BLaER1 treated with 17β-estradiol and CSF1 and Interleukin-3, amounts not matched to agents 10 nM and 100 nM (cell line): ENCODE data around the gene SERGEF.

Experiments used
- H3K27ac ChIP-seq, 11 experiments: shearing (Covaris generic); formaldehyde crosslinking; 2 replicates each; pipeline ENCODE4 v1.8.1; 2022
- H3K27me3 ChIP-seq, 11 experiments: shearing (Covaris generic); formaldehyde crosslinking; 2 replicates each; pipeline ENCODE4 v1.8.1; 2022
- H3K36me3 ChIP-seq, 11 experiments: shearing (Covaris generic); formaldehyde crosslinking; 2 replicates each; pipeline ENCODE4 v1.8.1; 2022
- H3K4me1 ChIP-seq, 10 experiments: shearing (Covaris generic); formaldehyde crosslinking; 2 replicates each; pipeline ENCODE4 v1.8.1; 2022
- H3K4me2 ChIP-seq, 11 experiments: shearing (Covaris generic); formaldehyde crosslinking; 2 replicates each; pipeline ENCODE4 v1.8.1; 2022
- H3K4me3 ChIP-seq, 10 experiments: shearing (Covaris generic); formaldehyde crosslinking; 2 replicates each; pipeline ENCODE4 v1.8.1; 2022
- H3K9ac ChIP-seq, 11 experiments: shearing (Covaris generic); formaldehyde crosslinking; 2 replicates each; pipeline ENCODE4 v1.8.1; 2022
- H3K9me3 ChIP-seq, 11 experiments: shearing (Covaris generic); formaldehyde crosslinking; replicated peaks in 1 of 11; 2 replicates each; pipeline ENCODE4 v1.8.1; 2022
- H4K20me1 ChIP-seq, 11 experiments: shearing (Covaris generic); formaldehyde crosslinking; 2 replicates each; pipeline ENCODE4 v1.8.1; 2022
- Cebpa-rat ChIP-seq, 11 experiments: shearing (Covaris generic); IDR thresholded peaks; 2 replicates each; pipeline ENCODE4 v1.8.1; 2022

SERGEF gene

GRCh38 chr11:17816232-17816931 lies 196.5 kb downstream of the SERGEF start:
- 0 out of 20 replicates have a peak, but pooled peaks cover 0 to 4% (median 0%) of the 10 kb centered on the region in 10 experiments for H3K4me1 ChIP-seq
- peaks cover 0 to 9% (median 0%) of the 10 kb centered on the region in 11 experiments; a peak in 2 of 22 replicates for H4K20me1 ChIP-seq
- H3K27me3 ChIP-seq: no peaks in the 10 kb centered on the region
- no peak overlapping the region for H3K4me3 ChIP-seq
- no peak overlapping the region for H3K27ac ChIP-seq
- H3K4me2 ChIP-seq: no peak overlapping the region
- H3K9ac ChIP-seq: no peak overlapping the region
- TF ChIP-seq Cebpa-rat (IDR thresholded peaks at IDR 0.05): no peak
- H3K9me3 ChIP-seq: no peaks in the 10 kb centered on the region
- H3K36me3 ChIP-seq: no peaks in the 10 kb centered on the region

GRCh38 chr11:17814546-17814945 lies 198.3 kb downstream of the SERGEF start:
- Histone ChIP-seq H4K20me1 (peaks cover 0 to 9% (median 0%) of the 10 kb centered on the region in 11 experiments; a peak in 1 of 22 replicates), H3K4me3 (no peak overlapping the region), H3K27ac (no peak overlapping the region), H3K36me3 (no peaks in the 10 kb centered on the region), H3K27me3 (no peaks in the 10 kb centered on the region), H3K4me2 (no peak overlapping the region), H3K9ac (no peak overlapping the region), H3K9me3 (no peaks in the 10 kb centered on the region), H3K4me1 (0 out of 20 replicates have a peak, but pooled peaks cover 0 to 4% (median 0%) of the 10 kb centered on the region in 10 experiments)
- TF ChIP-seq Cebpa-rat (IDR thresholded peaks at IDR 0.05): no peak

GRCh38 chr11:17813391-17814059 lies 199.3 kb downstream of the SERGEF start:
- Histone ChIP-seq H3K9me3 (no peaks in the 10 kb centered on the region; a peak in 1 of 22 replicates), H4K20me1 (peaks cover 0 to 9% (median 0%) of the 10 kb centered on the region in 11 experiments; a peak in 1 of 22 replicates), H3K4me3 (no peak overlapping the region), H3K4me2 (no peak overlapping the region), H3K9ac (no peak overlapping the region), H3K4me1 (0 out of 20 replicates have a peak, but pooled peaks cover 0 to 4% (median 0%) of the 10 kb centered on the region in 10 experiments), H3K27me3 (no peaks in the 10 kb centered on the region), H3K36me3 (0 out of 22 replicates have a peak, but pooled peaks cover 0 to 1% (median 0%) of the 10 kb centered on the region in 11 experiments), H3K27ac (no peak overlapping the region)
- no peak for TF ChIP-seq Cebpa-rat (IDR thresholded peaks at IDR 0.05)

GRCh38 chr11:17812865-17813187 lies 200.0 kb downstream of the SERGEF start:
- Histone ChIP-seq H3K9me3 (no peaks in the 10 kb centered on the region; a peak in 1 of 22 replicates), H3K4me2 (no peak overlapping the region), H3K27ac (no peak overlapping the region), H3K36me3 (peaks cover 0 to 8% (median 0%) of the 10 kb centered on the region in 11 experiments; a peak in 2 of 22 replicates), H4K20me1 (peaks cover 0 to 9% (median 0%) of the 10 kb centered on the region in 11 experiments; a peak in 1 of 22 replicates), H3K9ac (no peak overlapping the region), H3K4me3 (no peak overlapping the region), H3K4me1 (0 out of 20 replicates have a peak, but pooled peaks cover 0 to 4% (median 0%) of the 10 kb centered on the region in 10 experiments), H3K27me3 (no peaks in the 10 kb centered on the region)
- TF ChIP-seq Cebpa-rat (IDR thresholded peaks at IDR 0.05): no peak

GRCh38 chr11:17812091-17812864 lies 200.6 kb downstream of the SERGEF start:
- H3K9ac ChIP-seq: no peak overlapping the region
- no peak overlapping the region for H3K4me2 ChIP-seq
- no peak overlapping the region for H3K4me3 ChIP-seq
- no peaks in the 10 kb centered on the region for H3K27me3 ChIP-seq
- peaks cover 0 to 10% (median 0%) of the 10 kb centered on the region in 11 experiments; a peak in 4 of 22 replicates for H3K36me3 ChIP-seq
- H3K9me3 ChIP-seq: no peaks in the 10 kb centered on the region; a peak in 1 of 22 replicates
- H3K27ac ChIP-seq: no peak overlapping the region
- no peak for TF ChIP-seq Cebpa-rat (IDR thresholded peaks at IDR 0.05)
- 0 out of 20 replicates have a peak, but pooled peaks cover 0 to 4% (median 0%) of the 10 kb centered on the region in 10 experiments for H3K4me1 ChIP-seq
- peaks cover 0 to 9% (median 0%) of the 10 kb centered on the region in 11 experiments; a peak in 1 of 22 replicates for H4K20me1 ChIP-seq

- Histone ChIP-seq H3K9ac (no peak overlapping the region), H3K36me3 (peaks cover 0 to 10% (median 0%) of the 10 kb centered on the region in 11 experiments; a peak in 4 of 22 replicates), H4K20me1 (peaks cover 0 to 9% (median 0%) of the 10 kb centered on the region in 11 experiments; a peak in 1 of 22 replicates), H3K27me3 (no peaks in the 10 kb centered on the region), H3K4me2 (no peak overlapping the region), H3K27ac (no peak overlapping the region), H3K4me3 (no peak overlapping the region), H3K9me3 (no peaks in the 10 kb centered on the region; a peak in 1 of 22 replicates), H3K4me1 (0 out of 20 replicates have a peak, but pooled peaks cover 0 to 4% (median 0%) of the 10 kb centered on the region in 10 experiments)
- TF ChIP-seq Cebpa-rat (IDR thresholded peaks at IDR 0.05): no peak
Observed at GRCh38 chr11:17811352-17811751, 201.5 kb downstream of the SERGEF start.

- Histone ChIP-seq H3K9me3 (no peaks in the 10 kb centered on the region; a peak in 1 of 22 replicates), H3K4me2 (no peak overlapping the region), H3K27ac (no peak overlapping the region), H3K9ac (no peak overlapping the region), H3K4me3 (no peak overlapping the region), H4K20me1 (peaks cover 0 to 9% (median 0%) of the 10 kb centered on the region in 11 experiments; a peak in 1 of 22 replicates), H3K4me1 (0 out of 20 replicates have a peak, but pooled peaks cover 0 to 4% (median 0%) of the 10 kb centered on the region in 10 experiments), H3K27me3 (no peaks in the 10 kb centered on the region), H3K36me3 (peaks cover 0 to 10% (median 0%) of the 10 kb centered on the region in 11 experiments; a peak in 4 of 22 replicates)
- no peak for TF ChIP-seq Cebpa-rat (IDR thresholded peaks at IDR 0.05)
Observed at GRCh38 chr11:17810746-17811145, 202.1 kb downstream of the SERGEF start.

GRCh38 chr11:17810041-17810440 lies 202.8 kb downstream of the SERGEF start:
- Histone ChIP-seq H3K27ac (no peak overlapping the region), H3K4me3 (no peak overlapping the region), H3K36me3 (peaks cover 0 to 10% (median 0%) of the 10 kb centered on the region in 11 experiments; a peak in 4 of 22 replicates), H4K20me1 (peaks cover 0 to 9% (median 0%) of the 10 kb centered on the region in 11 experiments; a peak in 1 of 22 replicates), H3K4me1 (0 out of 20 replicates have a peak, but pooled peaks cover 0 to 4% (median 0%) of the 10 kb centered on the region in 10 experiments), H3K9ac (no peak overlapping the region), H3K4me2 (no peak overlapping the region), H3K9me3 (no peaks in the 10 kb centered on the region; a peak in 1 of 22 replicates), H3K27me3 (no peaks in the 10 kb centered on the region)
- no peak for TF ChIP-seq Cebpa-rat (IDR thresholded peaks at IDR 0.05)
